ENCODE measurements around the gene SOX6. TPM values are rescaled to one million over a fixed set of nuclear protein-coding genes. Genes with fewer than 3 reads are reported as not detected.

SOX6 gene
- total RNA-seq, 2 donors from 2014 or later, result 13.6 to 19.8 TPM

DNA sequence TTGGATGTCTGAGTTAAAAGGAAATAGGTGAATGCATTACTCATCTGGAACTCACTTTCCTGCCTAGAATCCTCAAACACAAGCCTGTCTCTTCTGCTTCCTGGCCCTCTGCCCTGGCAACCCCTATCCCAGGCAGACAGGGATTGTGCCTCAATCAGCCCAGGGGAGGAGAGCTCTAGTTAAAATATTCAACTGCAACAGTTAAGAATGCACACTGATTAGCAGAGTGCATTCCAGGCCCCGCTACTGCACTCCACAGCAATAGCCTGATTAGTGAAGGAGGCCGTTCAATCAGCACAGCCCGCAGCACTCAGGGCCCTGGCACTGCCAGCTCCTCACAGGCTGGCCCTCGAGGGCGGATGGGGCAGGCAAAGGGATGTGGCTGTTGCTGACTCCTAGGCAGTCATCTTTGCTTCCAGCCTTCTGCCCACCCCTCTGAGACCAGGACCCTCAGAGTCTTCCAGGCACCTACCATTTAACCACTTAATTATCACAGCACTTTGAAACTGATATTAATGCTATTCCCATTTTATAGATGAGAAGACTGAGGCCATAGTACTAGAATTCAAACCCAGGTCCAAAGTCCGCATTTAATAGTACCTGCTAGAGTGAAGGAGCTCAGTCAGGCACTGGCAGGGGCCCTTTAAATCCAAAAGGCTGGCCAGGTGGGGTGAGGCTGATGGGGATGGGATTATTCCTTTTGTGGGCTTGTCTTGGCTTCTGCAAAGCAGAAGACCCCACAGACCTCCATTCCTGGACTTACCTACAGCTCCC is 435.3 kb downstream of the SOX6 start:
- intact Hi-C loops (cut with DNase I), result no loop called here
- ATAC-seq (peak; percentile 91 to 94), DNase-seq (peak; percentile 45)

DNA sequence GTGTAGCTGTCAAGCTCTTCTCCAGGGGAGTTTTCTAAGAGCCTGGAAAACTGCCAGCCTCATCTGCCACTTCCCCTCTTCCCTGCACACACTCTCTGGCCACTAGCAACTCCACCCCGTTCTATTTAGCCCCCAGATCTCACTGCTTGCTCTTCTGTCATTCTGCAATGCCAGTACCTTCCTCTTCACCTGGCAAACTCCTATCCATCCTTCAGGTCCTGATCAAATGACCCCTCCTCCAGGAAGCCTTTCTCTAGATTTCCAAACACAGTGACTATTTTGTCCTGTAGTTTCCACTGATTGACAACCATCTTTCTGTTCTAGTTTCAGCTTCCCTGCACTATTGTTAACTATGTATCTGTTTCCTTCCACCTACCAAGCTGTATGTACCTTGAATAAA is 437.7 kb downstream of the SOX6 start:
- no peak for DNase-seq
- intact Hi-C loops (cut with DNase I), result loop anchor here in 1 of 2 donors (10.0 kb wide), 1 partner anchor 46 kb away; no protein-coding TSS in a partner anchor
- no peak for ATAC-seq

DNA sequence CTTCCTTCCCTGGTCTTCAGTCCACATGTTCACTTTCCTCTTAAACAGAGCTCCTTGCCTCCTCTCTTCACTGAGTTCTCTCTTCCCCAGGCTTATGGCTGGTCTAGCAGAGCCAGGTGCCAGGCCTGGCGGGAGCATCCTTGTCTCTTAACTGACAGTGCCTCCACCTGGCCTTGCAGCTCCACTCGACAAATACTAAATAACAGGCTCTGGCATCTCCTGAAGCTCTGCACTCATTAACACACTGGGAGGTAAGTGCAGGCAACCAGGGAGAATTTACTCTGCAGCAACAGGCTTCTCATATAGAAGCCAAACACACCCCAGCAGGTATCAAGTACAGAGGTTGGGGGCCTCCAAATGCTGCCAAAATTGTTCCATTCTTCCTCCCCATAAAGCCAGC is 438.1 kb downstream of the SOX6 start:
- ATAC-seq, result no peak
- intact Hi-C loops (cut with DNase I), result loop anchor here in 1 of 2 donors (10.0 kb wide), 1 partner anchor 47 kb away; no protein-coding TSS in a partner anchor

More for the DNA sequence above, 438.1 kb downstream of the SOX6 start:
- no peak for DNase-seq

All from left cardiac atrium (tissue), 4 donors.